HG03378 (cell line): ENCODE data around the gene PKD1L1.
"Not testable (repeated sequence)": the region's sequence is repeated elsewhere in the genome, so short reads cannot be mapped to it uniquely, and the experiment has no call there.

ENCODE experiments used
- ATAC-seq: cut with Tn5 transposase; IDR thresholded peaks from one replicate; pipeline ENCODE4 v1.9.1; 2021; ENCODE audit warnings: mild to moderate bottlenecking, moderate library complexity; ENCODE audit not compliant: unreplicated experiment

Gene PKD1L1

DNA sequence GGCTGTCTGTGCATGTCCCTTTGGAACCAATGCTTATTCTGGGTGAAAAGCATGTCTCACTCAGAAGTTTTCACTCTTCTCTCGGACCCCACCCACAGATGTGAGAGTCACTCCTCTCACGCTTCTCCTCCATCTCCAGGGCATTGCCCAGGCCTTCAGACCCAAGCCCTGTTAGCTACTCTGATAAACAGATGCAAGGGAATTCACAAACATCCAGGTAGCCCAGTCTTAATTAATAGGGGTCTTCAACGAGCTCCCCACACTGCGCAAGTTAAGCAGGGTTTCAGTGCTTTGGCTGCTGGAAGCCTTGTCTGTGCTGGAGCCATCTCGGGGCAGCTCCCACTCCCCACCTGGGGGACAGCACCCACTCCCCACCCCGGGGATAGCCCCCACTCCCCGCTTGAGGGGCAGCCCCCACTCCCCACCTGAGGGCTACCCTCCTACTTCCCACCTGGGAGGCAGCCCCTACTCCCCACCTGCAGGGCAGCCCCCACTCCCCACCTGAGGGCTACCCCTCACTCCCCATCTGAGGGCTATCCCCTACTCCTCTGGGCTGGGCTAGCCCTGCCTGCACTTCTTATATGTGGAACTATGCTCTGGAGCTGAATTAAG lies 8.7 kb downstream of the PKD1L1 start:
- no peak for ATAC-seq

- no peak for ATAC-seq
Measured at GRCh38 chr7:47938574-47939165, 9.6 kb downstream of the PKD1L1 start.

GRCh38 chr7:47937711-47938573 lies 10.3 kb downstream of the PKD1L1 start:
- peak; percentile 44 for ATAC-seq

DNA sequence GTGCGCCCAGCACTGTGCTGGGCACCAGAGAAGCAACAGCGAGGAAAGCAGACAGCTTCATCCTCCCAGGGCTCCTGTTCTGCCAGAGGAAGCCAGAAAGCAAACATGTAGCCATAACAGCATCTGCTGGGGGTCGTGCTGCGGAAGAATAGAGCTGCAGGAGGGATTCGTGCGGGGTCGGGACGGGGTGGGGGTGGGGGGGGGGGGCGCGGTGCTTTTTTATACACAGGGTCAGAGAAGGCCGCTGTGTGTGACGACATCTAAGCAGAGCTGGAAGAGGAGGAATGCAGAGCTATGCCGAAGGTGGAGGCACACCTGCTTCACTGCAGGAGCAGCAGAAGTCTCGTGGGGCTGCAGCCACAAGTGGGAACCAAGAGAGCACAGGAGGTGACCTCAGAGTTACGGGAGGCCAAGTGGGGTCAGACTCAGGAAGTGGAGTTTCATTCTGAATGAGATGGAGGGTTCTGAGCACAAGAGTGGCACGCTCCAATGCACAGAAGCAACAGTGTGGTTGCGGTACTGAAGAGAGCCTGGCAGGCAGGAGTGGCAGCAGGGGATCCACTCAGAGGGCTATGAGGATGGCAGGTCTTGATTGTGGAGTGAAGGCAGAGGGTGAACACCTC lies 11.1 kb downstream of the PKD1L1 start:
- ATAC-seq, result peak; percentile 99

- no peak for ATAC-seq
Measured at GRCh38 chr7:47936323-47936722, 11.9 kb downstream of the PKD1L1 start.

DNA sequence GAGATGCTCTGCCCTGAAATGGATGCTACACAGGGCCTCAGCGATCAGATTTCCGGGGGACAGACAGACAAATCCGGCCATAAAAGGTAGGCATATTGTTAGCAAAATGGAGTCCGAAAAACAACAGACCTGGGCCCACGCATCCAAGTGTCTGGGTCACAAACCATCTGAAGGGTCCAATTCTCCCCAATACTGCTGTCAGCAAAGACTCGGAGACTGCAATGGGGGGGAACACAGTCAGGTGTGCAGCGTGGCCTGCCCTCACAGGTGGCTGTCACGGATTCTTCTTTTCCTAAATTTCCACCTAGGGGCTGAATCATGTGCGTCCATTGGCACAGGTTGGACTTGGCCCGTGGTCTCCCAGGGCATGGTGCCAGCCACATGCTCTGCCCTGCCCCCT lies 12.9 kb downstream of the PKD1L1 start:
- ATAC-seq, result no peak

- ATAC-seq, result no peak
Measured at GRCh38 chr7:47934831-47935230, 13.4 kb downstream of the PKD1L1 start.

DNA sequence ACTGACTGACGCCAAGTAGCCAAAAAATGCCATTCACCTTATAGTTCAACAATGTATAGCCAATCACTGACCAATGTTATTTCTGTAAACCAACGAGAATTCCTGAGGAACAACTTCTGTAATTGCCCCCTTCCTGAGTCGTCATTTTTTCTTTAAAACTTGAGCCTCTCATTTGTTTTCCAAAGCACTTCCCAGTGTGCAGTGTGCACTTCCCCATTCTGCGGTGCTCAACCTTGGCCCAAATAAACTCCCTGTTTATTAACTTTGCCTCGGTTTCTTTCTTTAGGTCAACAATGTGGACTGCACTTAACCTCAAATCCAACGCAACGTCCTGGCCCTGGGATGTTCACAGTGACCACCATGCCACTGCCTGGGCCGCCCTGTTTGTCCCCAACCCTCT lies 15.1 kb downstream of the PKD1L1 start:
- no peak for ATAC-seq

- no peak for ATAC-seq
Measured at GRCh38 chr7:47932466-47933037, 15.7 kb downstream of the PKD1L1 start.

DNA sequence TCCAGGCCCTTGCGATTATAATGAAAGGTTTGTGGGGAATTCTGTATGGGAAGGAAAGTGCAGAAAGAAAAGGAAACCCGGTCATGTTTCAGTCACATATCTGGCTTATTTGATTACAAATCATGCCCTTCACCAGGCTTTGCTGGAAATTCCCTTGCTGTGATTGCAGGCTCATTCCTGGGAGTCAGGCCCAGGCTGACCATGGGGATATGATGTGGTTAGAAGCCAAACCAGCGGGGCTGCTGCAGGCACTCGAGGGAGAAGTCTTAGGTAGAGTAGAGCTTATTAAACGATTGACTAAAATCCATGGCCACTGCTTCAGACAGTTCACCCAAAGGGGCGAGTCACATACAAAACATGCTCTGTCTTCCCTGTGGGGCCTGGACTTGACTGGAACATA lies 16.2 kb downstream of the PKD1L1 start:
- ATAC-seq, result no peak

GRCh38 chr7:47931005-47932004 lies 17.0 kb downstream of the PKD1L1 start:
- ATAC-seq, result no peak

DNA sequence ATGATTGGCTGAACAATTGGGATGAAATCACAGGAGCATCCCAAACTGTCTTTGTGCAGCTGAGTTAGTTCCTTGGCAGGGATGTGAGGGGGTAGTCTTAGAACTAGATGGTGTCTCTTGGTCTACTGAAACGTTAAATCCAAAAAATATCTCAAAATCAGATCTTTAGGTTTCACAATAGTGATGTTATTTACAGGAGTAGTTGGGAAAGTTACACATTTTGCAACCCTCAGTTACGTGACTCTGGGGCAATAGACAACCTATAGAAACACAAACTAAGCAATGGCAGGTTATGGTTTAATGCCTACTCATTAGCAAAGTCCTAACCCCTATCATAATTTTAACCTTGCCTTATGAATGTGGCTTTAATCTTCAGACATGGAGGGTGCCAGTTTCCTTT lies 24.0 kb downstream of the PKD1L1 start:
- ATAC-seq, result no peak

GRCh38 chr7:47923081-47923875 lies 25.0 kb downstream of the PKD1L1 start:
- not testable (repeated sequence) for ATAC-seq

- ATAC-seq, result not testable (repeated sequence)
Measured at GRCh38 chr7:47916514-47916913, 31.8 kb downstream of the PKD1L1 start.

DNA sequence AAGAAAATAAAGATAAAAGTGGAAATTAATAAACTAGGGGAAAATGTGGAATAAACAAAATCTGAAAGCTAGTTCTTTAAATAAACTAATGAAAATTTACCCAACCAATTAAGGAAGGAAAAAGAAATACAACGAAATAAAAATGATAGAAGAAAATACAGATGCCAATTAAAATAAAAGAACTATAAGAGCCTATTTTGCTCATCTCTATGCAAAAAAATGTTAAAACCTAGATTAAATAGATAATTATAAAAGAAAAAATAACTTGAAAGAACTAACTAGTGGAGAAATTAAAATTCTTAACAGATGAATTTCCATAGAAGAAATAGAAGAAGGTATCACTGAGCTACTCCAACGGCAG lies 32.7 kb downstream of the PKD1L1 start:
- ATAC-seq, result no peak

DNA sequence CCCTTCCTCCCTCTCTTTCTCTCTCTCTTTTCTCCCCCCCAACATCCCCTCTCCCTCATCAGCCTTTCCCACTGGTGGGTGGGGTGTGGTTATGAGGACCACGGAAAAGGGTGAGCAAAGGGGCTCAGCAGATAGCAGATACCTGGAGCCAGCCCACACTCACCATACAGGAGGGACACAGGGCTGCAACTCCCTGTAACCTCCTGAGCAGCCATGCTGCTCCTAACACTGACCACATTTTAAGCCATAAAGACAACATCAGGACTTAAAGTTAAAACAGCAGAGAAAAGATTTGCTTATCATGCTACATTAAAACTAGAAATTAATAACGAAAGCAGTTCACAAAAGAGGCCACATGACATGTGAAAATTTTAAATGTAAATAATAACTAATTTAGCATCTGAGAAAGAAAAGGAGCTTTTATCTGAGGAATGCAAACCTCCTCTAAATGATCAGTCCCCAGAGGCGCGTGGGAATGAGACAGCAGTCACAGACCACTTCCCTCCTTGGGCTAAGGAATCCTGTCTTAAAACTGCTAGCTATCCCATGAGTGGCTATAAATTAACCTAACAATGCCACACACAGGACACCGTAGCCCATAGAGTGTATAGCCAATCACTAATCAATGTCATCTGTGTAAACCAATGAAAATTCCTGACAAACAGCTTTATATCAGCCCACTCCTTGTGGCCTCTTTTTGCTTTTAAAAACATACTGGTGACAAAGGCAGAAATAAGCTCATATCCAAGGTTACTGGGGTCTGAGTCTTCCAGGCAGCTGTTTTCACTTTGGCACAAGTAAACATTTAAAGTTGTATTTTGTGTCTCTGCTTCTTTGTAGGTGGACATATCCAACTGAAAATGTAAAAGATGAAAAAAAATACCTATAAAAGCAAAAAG lies 33.3 kb downstream of the PKD1L1 start:
- ATAC-seq, result no peak

DNA sequence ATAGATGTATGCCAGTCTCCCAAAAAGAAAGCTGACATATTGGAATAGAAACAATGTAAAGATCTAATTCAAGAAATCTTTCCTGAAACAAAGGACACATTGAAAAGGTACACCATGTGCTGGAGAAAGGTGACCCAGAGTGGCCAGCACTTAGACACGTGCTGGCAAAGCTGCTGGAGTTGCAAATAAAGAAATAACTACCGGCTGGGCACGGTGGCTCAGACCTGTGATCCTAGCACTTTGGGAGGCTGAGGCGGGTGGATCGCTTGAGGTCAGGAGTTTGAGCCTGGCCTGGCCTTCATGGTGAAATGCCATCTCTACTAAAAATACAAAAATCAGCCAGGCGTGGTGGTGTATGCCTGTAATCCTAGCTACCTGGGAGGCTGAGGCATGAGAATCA lies 35.9 kb downstream of the PKD1L1 start:
- ATAC-seq, result no peak

- ATAC-seq, result no peak
Measured at GRCh38 chr7:47908720-47909119, 39.5 kb downstream of the PKD1L1 start.
